A673 (cell line): ENCODE measurements around the gene TUBGCP3.

Experiments
- EZH2 ChIP-seq: fragments of 200-600 bp; sonication (generic); IDR thresholded peaks from 2 replicates; pipeline ENCODE4 v1.6.1; 2017; ENCODE audit warnings: borderline replicate concordance, low read depth, mild to moderate bottlenecking, mixed read lengths, antibody characterized with exemption, low read length; ENCODE audit not compliant: poor library complexity, severe bottlenecking
- TF ChIP-seq, protein P1 (sequence below): fragments of 300-800, 200-600 bp; sonication (generic); conservative IDR thresholded peaks from 2 replicates; pipeline ENCODE4 v1.5.1; 2017; ENCODE audit warnings: low read depth, mild to moderate bottlenecking, antibody characterized with exemption, low read length, moderate library complexity, mixed read lengths

DNA sequence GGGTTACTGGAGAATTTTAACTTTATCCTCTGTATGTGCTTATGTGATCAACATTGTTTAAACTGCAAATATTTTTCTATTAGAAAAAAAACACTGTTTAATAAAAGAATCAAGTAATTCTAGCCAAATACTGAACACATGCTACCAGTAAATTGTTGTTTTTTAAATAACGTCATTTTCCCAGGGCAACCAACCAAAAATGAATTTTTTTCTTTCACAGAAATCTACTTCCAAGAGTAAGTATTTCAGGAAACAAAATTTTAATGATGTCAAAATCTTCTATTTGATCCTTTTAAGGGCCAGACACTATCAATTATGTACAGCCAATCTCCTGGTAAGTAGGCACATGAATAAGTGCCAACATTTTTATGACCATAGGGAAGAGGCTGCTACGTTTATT is 57.1 kb downstream of the TUBGCP3 start:
- TF ChIP-seq, protein P1, sequence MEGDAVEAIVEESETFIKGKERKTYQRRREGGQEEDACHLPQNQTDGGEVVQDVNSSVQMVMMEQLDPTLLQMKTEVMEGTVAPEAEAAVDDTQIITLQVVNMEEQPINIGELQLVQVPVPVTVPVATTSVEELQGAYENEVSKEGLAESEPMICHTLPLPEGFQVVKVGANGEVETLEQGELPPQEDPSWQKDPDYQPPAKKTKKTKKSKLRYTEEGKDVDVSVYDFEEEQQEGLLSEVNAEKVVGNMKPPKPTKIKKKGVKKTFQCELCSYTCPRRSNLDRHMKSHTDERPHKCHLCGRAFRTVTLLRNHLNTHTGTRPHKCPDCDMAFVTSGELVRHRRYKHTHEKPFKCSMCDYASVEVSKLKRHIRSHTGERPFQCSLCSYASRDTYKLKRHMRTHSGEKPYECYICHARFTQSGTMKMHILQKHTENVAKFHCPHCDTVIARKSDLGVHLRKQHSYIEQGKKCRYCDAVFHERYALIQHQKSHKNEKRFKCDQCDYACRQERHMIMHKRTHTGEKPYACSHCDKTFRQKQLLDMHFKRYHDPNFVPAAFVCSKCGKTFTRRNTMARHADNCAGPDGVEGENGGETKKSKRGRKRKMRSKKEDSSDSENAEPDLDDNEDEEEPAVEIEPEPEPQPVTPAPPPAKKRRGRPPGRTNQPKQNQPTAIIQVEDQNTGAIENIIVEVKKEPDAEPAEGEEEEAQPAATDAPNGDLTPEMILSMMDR: no peak
- TF ChIP-seq EZH2: no peak
